Neutrophil (primary cell): ENCODE results near the gene KIDINS220.

Source experiments
- H3K27ac ChIP-seq: fragments of 200-600 bp; sonication (generic); 2 replicates; pipeline ENCODE4 v1.5.1; 2016; ENCODE audit warnings: mild to moderate bottlenecking, moderate library complexity
- H3K27me3 ChIP-seq: fragments of 200-600 bp; sonication (generic); 2 replicates; pipeline ENCODE4 v1.6.0; 2016; ENCODE audit warnings: mild to moderate bottlenecking
- H3K36me3 ChIP-seq: fragments of 200-600 bp; sonication (generic); 2 replicates; pipeline ENCODE4 v1.5.1; 2017
- H3K4me1 ChIP-seq, 2 experiments: fragments of 200-600 bp in 1 of 2; sonication (generic) in 1 of 2; 1 replicate in 1 of 2; 2 replicates in 1 of 2; pipeline versions ENCODE4 v1.5.1 to v1.6.1; 2013 to 2016; ENCODE audit warnings: low read depth in 1 of 2, low read length in 1 of 2, mild to moderate bottlenecking in 1 of 2, moderate library complexity in 1 of 2; ENCODE audit not compliant: control insufficient read depth in 1 of 2, insufficient read depth in 1 of 2
- H3K4me3 ChIP-seq, 2 experiments: fragments of 200-600 bp in 1 of 2; sonication (generic) in 1 of 2; 1 replicate in 1 of 2; 2 replicates in 1 of 2; pipeline ENCODE4 v1.5.1; 2013 to 2016; ENCODE audit warnings: low read depth in 1 of 2, low read length in 1 of 2, mild to moderate bottlenecking in 1 of 2, moderate library complexity in 1 of 2
- H3K9me3 ChIP-seq: fragments of 200-600 bp; sonication (generic); 2 replicates; pipeline ENCODE4 v1.5.1; 2016
- CTCF ChIP-seq: fragments of 200-600 bp; sonication (generic); IDR thresholded peaks from 2 replicates; pipeline ENCODE4 v1.5.1; 2016; ENCODE audit warnings: antibody characterized with exemption

Gene KIDINS220

GRCh38 chr2:8684540-8684877 is 152.9 kb downstream of the KIDINS220 start:
- TF ChIP-seq CTCF, result no peak
- peak overlapping the region; percentile 69 to 74 for H3K4me3 ChIP-seq
- no peaks in the 10 kb centered on the region for H3K36me3 ChIP-seq
- H3K4me1 ChIP-seq, result peaks cover 41 to 42% of the 10 kb centered on the region in 2 experiments
- peak overlapping the region; percentile 90 for H3K27ac ChIP-seq
- peaks cover 20% of the 10 kb centered on the region for H3K27me3 ChIP-seq
- H3K9me3 ChIP-seq, result no peaks in the 10 kb centered on the region

GRCh38 chr2:8682719-8683667 is 154.4 kb downstream of the KIDINS220 start:
- peak overlapping the region; percentile 79 to 80 for H3K4me3 ChIP-seq
- H3K9me3 ChIP-seq, result no peaks in the 10 kb centered on the region
- no peaks in the 10 kb centered on the region for H3K36me3 ChIP-seq
- H3K4me1 ChIP-seq, result peaks cover 50 to 54% of the 10 kb centered on the region in 2 experiments
- H3K27me3 ChIP-seq, result peaks cover 24% of the 10 kb centered on the region
- H3K27ac ChIP-seq, result peak overlapping the region; percentile 90
- no peak for TF ChIP-seq CTCF

- H3K4me3 ChIP-seq, result peak within 1 kb of the TSS; percentile 79 to 80
- peak; percentile 65 for TF ChIP-seq CTCF
- peaks cover 59 to 64% of the 10 kb centered on the region in 2 experiments for H3K4me1 ChIP-seq
- H3K9me3 ChIP-seq, result no peaks in the 10 kb centered on the region
- H3K36me3 ChIP-seq, result no peaks in the 10 kb centered on the region
- H3K27ac ChIP-seq, result peak within 1 kb of the TSS; percentile 90
- peaks cover 33% of the 10 kb centered on the region for H3K27me3 ChIP-seq
Observed at GRCh38 chr2:8681786-8682692, 155.4 kb downstream of the KIDINS220 start, which contains the start of gene ID2. TSS of gene ID2 (plus strand) at chr2:8682056. CDS start at chr2:8682166, 110 bp downstream.

- Histone ChIP-seq H3K4me1 (peaks cover 69 to 73% of the 10 kb centered on the region in 2 experiments), H3K4me3 (peak overlapping the region; percentile 79 to 80), H3K27me3 (peaks cover 43% of the 10 kb centered on the region), H3K27ac (peak overlapping the region; percentile 90), H3K9me3 (no peaks in the 10 kb centered on the region), H3K36me3 (no peaks in the 10 kb centered on the region)
- no peak for TF ChIP-seq CTCF
Observed at GRCh38 chr2:8680822-8681760, 156.3 kb downstream of the KIDINS220 start.
